ENCODE results near the gene RAD23A.
"Not testable (repeated sequence)": the region's sequence is repeated elsewhere in the genome, so short reads cannot be mapped to it uniquely, and the experiment has no call there.

Gene RAD23A

GRCh38 chr19:12955996-12956395 is 10.3 kb downstream of the RAD23A start:
- no peak for DNase-seq

- peak; percentile 85 for DNase-seq
Measured at GRCh38 chr19:12956446-12957388, 11.1 kb downstream of the RAD23A start, which contains the start of gene GADD45GIP1. Gene GADD45GIP1, minus strand, starts transcription at chr19:12957223. Its CDS starts 11 bp downstream, at chr19:12957212.

- DNase-seq: not testable (repeated sequence)
Measured at GRCh38 chr19:12957389-12957952, 11.8 kb downstream of the RAD23A start.

GRCh38 chr19:12959481-12959880 is 13.8 kb downstream of the RAD23A start:
- no peak for DNase-seq

- peak; percentile 86 for DNase-seq
Measured at GRCh38 chr19:12965017-12965811, 19.6 kb downstream of the RAD23A start.

GRCh38 chr19:12965812-12966135 is 20.1 kb downstream of the RAD23A start:
- DNase-seq: no peak

GRCh38 chr19:12967907-12968306 is 22.2 kb downstream of the RAD23A start:
- DNase-seq: no peak

- DNase-seq: no peak
Measured at GRCh38 chr19:12969292-12969988, 23.8 kb downstream of the RAD23A start, which contains the start of gene DAND5. Gene DAND5, plus strand, starts transcription at chr19:12969576. Its CDS starts 85 bp downstream, at chr19:12969661.

- no peak for DNase-seq
Measured at GRCh38 chr19:12970070-12970820, 24.6 kb downstream of the RAD23A start.

GRCh38 chr19:12973236-12973635 is 27.6 kb downstream of the RAD23A start:
- DNase-seq: no peak

- no peak for DNase-seq
Measured at GRCh38 chr19:12974301-12975220, 28.9 kb downstream of the RAD23A start.

GRCh38 chr19:12975221-12975741 is 29.6 kb downstream of the RAD23A start:
- DNase-seq: no peak

GRCh38 chr19:12976109-12976508 is 30.4 kb downstream of the RAD23A start:
- DNase-seq: not testable (repeated sequence)

GRCh38 chr19:12979974-12980373 is 34.3 kb downstream of the RAD23A start:
- no peak for DNase-seq

GRCh38 chr19:12982648-12983047 is 37.0 kb downstream of the RAD23A start:
- no peak for DNase-seq

- no peak for DNase-seq
Measured at GRCh38 chr19:12983091-12983490, 37.4 kb downstream of the RAD23A start.

- peak; percentile 84 for DNase-seq
Measured at GRCh38 chr19:12983542-12984142, 38.0 kb downstream of the RAD23A start.

GRCh38 chr19:12984143-12984627 is 38.5 kb downstream of the RAD23A start:
- DNase-seq: no peak

- no peak for DNase-seq
Measured at GRCh38 chr19:12984683-12985048, 39.0 kb downstream of the RAD23A start.

All from suppressor macrophage treated with lipopolysaccharide for 4 hours (primary cell).